ENCODE results near the gene EIPR1. TPM values are rescaled to one million over a fixed set of nuclear protein-coding genes. Genes with fewer than 3 reads are reported as not detected.

The EIPR1 gene
- total and polyA plus RNA-seq, 2 donors (not counting 1 experiment from before 2014, with no cell fraction given), result 22.3 to 23.9 TPM

GRCh38 chr2:3263487-3263886 is 114.1 kb downstream of the EIPR1 start:
- DNase-seq (ENCODE audit: low read depth in 2 of 2), result no peak
- H3K4me2 ChIP-seq (ENCODE audit: extremely low read depth, insufficient read depth, low read length), result no peak overlapping the region
- H3K27ac ChIP-seq (ENCODE audit: insufficient read depth, low read length), result no peak overlapping the region
- no peak overlapping the region for H3K4me3 ChIP-seq (replicated peaks in 1 of 4; ENCODE audit: control extremely low read depth in 1 of 4, insufficient read depth in 1 of 4, low read depth in 3 of 4, low read length in 4 of 4)
- no peaks in the 10 kb centered on the region for H3K4me1 ChIP-seq (ENCODE audit: control insufficient read depth, extremely low read depth, insufficient read depth, low read length)
- H3K36me3 ChIP-seq (ENCODE audit: control insufficient read depth, insufficient read depth, low read length), result no peaks in the 10 kb centered on the region
- no peaks in the 10 kb centered on the region for H3K27me3 ChIP-seq (ENCODE audit: control insufficient read depth, insufficient read depth, low read length)
- H2AFZ ChIP-seq (ENCODE audit: low read length), result no peak overlapping the region
- H4K20me1 ChIP-seq (ENCODE audit: control insufficient read depth, extremely low read depth, insufficient read depth, low read length), result no peaks in the 10 kb centered on the region
- H3K9me3 ChIP-seq (ENCODE audit: control insufficient read depth, insufficient read depth, low read depth, low read length), result no peaks in the 10 kb centered on the region
- TF ChIP-seq CTCF (conservative IDR thresholded peaks at IDR 0.05 in 1 of 2, IDR thresholded peaks at IDR 0.05 in 1 of 2; ENCODE audit: low read depth in 1 of 2, low read length in 2 of 2) (no peak), EZH2 (IDR thresholded peaks at IDR 0.05; ENCODE audit: low read length, missing control alignments) (no peak)
- no peaks in the 10 kb centered on the region for H3K79me2 ChIP-seq (ENCODE audit: control insufficient read depth, insufficient read depth, low read length)
- no peak overlapping the region for H3K9ac ChIP-seq (ENCODE audit: insufficient read depth, low read length)

- no peak overlapping the region for H3K4me3 ChIP-seq (replicated peaks in 1 of 4; ENCODE audit: control extremely low read depth in 1 of 4, insufficient read depth in 1 of 4, low read depth in 3 of 4, low read length in 4 of 4)
- H3K9ac ChIP-seq (ENCODE audit: insufficient read depth, low read length), result no peak overlapping the region
- H3K27me3 ChIP-seq (ENCODE audit: control insufficient read depth, insufficient read depth, low read length), result no peaks in the 10 kb centered on the region
- no peak overlapping the region for H2AFZ ChIP-seq (ENCODE audit: low read length)
- no peaks in the 10 kb centered on the region for H3K79me2 ChIP-seq (ENCODE audit: control insufficient read depth, insufficient read depth, low read length)
- TF ChIP-seq CTCF (conservative IDR thresholded peaks at IDR 0.05 in 1 of 2, IDR thresholded peaks at IDR 0.05 in 1 of 2; ENCODE audit: low read depth in 1 of 2, low read length in 2 of 2) (no peak), EZH2 (IDR thresholded peaks at IDR 0.05; ENCODE audit: low read length, missing control alignments) (no peak)
- no peak overlapping the region for H3K27ac ChIP-seq (ENCODE audit: insufficient read depth, low read length)
- no peak overlapping the region for H3K4me2 ChIP-seq (ENCODE audit: extremely low read depth, insufficient read depth, low read length)
- no peaks in the 10 kb centered on the region for H3K4me1 ChIP-seq (ENCODE audit: control insufficient read depth, extremely low read depth, insufficient read depth, low read length)
- H3K36me3 ChIP-seq (ENCODE audit: control insufficient read depth, insufficient read depth, low read length), result no peaks in the 10 kb centered on the region
- H4K20me1 ChIP-seq (ENCODE audit: control insufficient read depth, extremely low read depth, insufficient read depth, low read length), result no peaks in the 10 kb centered on the region
- DNase-seq (ENCODE audit: low read depth in 2 of 2), result no peak
- H3K9me3 ChIP-seq (ENCODE audit: control insufficient read depth, insufficient read depth, low read depth, low read length), result no peaks in the 10 kb centered on the region
Measured at GRCh38 chr2:3262437-3263388, 114.9 kb downstream of the EIPR1 start.

GRCh38 chr2:3261511-3261910 is 116.1 kb downstream of the EIPR1 start:
- TF ChIP-seq EZH2 (IDR thresholded peaks at IDR 0.05; ENCODE audit: low read length, missing control alignments) (no peak), CTCF (conservative IDR thresholded peaks at IDR 0.05 in 1 of 2, IDR thresholded peaks at IDR 0.05 in 1 of 2; ENCODE audit: low read depth in 1 of 2, low read length in 2 of 2) (no peak)

More at GRCh38 chr2:3261511-3261910, 116.1 kb downstream of the EIPR1 start:
- H3K79me2 ChIP-seq (ENCODE audit: control insufficient read depth, insufficient read depth, low read length), result no peaks in the 10 kb centered on the region
- H3K9me3 ChIP-seq (ENCODE audit: control insufficient read depth, insufficient read depth, low read depth, low read length), result no peaks in the 10 kb centered on the region
- H3K36me3 ChIP-seq (ENCODE audit: control insufficient read depth, insufficient read depth, low read length), result no peaks in the 10 kb centered on the region
- H2AFZ ChIP-seq (ENCODE audit: low read length), result no peak overlapping the region
- no peak overlapping the region for H3K4me3 ChIP-seq (replicated peaks in 1 of 4; ENCODE audit: control extremely low read depth in 1 of 4, insufficient read depth in 1 of 4, low read depth in 3 of 4, low read length in 4 of 4)
- no peaks in the 10 kb centered on the region for H3K27me3 ChIP-seq (ENCODE audit: control insufficient read depth, insufficient read depth, low read length)
- no peak for DNase-seq (ENCODE audit: low read depth in 2 of 2)
- no peaks in the 10 kb centered on the region for H3K4me1 ChIP-seq (ENCODE audit: control insufficient read depth, extremely low read depth, insufficient read depth, low read length)
- no peak overlapping the region for H3K9ac ChIP-seq (ENCODE audit: insufficient read depth, low read length)
- H3K27ac ChIP-seq (ENCODE audit: insufficient read depth, low read length), result no peak overlapping the region
- H4K20me1 ChIP-seq (ENCODE audit: control insufficient read depth, extremely low read depth, insufficient read depth, low read length), result no peaks in the 10 kb centered on the region
- H3K4me2 ChIP-seq (ENCODE audit: extremely low read depth, insufficient read depth, low read length), result no peak overlapping the region
